PC-3 (cell line): ENCODE results near the gene GRIK1. TPM values are rescaled to one million over a fixed set of nuclear protein-coding genes. Genes with fewer than 3 reads are reported as not detected.

Source experiments
- ATAC-seq: fragments of 200-7000 bp; cut with Tn5 transposase; 2 replicates; pipeline ENCODE4 v1.9.1; 2020; ENCODE audit warnings: mild to moderate bottlenecking, moderate library complexity
- BruUV-seq: library from RNA; stranded (reverse); fragments of 400-500 nt; replicated peaks from 2 replicates; lab custom pipeline; 2021; lab: Mats Ljungman, UMichigan
- CTCF ChIA-PET: fragments of 300-600 bp; sonication (Branson Sonifier 250); formaldehyde crosslinking; loops from one replicate; lab custom pipeline; 2022; ENCODE audit warnings: antibody characterized with exemption; lab: Charles Lee
- POLR2A ChIA-PET: fragments of 300-600 bp; sonication (Branson Sonifier 250); formaldehyde crosslinking; loops from one replicate; lab custom pipeline; 2022; ENCODE audit warnings: antibody characterized with exemption; ENCODE audit not compliant: unreplicated experiment; lab: Charles Lee
- DNase-seq: peaks from one replicate; pipeline ENCODE4 v3.0.0-alpha.2; 2015
- H2AFZ ChIP-seq: fragments of 300-600 bp; sonication (generic); 2 replicates; pipeline ENCODE4 v1.6.0; 2016; ENCODE audit warnings: antibody characterized with exemption, low read length
- H3F3A ChIP-seq: fragments of 300-600 bp; sonication (generic); one replicate; pipeline ENCODE4 v1.6.0; 2017; ENCODE audit warnings: antibody characterized with exemption, low read length, control low read depth, mild to moderate bottlenecking; ENCODE audit not compliant: unreplicated experiment
- H3K27ac ChIP-seq: fragments of 300-600 bp; sonication (generic); 2 replicates; pipeline ENCODE4 v1.5.1; 2016; ENCODE audit warnings: mild to moderate bottlenecking, low read length
- H3K27me3 ChIP-seq: fragments of 300-600 bp; sonication (generic); 2 replicates; pipeline ENCODE4 v1.6.1; 2016; ENCODE audit warnings: low read length, mixed read lengths
- H3K36me3 ChIP-seq: fragments of 300-600 bp; sonication (generic); 2 replicates; pipeline ENCODE4 v1.6.1; 2016; ENCODE audit warnings: low read depth, mixed run types, low read length, mixed read lengths
- H3K4me1 ChIP-seq: fragments of 300-600 bp; sonication (generic); 2 replicates; pipeline ENCODE4 v1.5.1; 2016; ENCODE audit warnings: low read length; ENCODE audit not compliant: insufficient read depth
- H3K4me2 ChIP-seq: fragments of 300-600 bp; sonication (generic); 2 replicates; pipeline ENCODE4 v1.6.0; 2016; ENCODE audit warnings: low read length
- H3K4me3 ChIP-seq: fragments of 300-600 bp; sonication (generic); 2 replicates; pipeline ENCODE4 v1.5.1; 2016; ENCODE audit warnings: mild to moderate bottlenecking, low read length, mixed read lengths
- H3K79me2 ChIP-seq: fragments of 300-600 bp; sonication (generic); 2 replicates; pipeline ENCODE4 v1.6.1; 2017; ENCODE audit warnings: low read length, mixed read lengths
- H3K9ac ChIP-seq: fragments of 300-600 bp; sonication (generic); 2 replicates; pipeline ENCODE4 v1.6.0; 2016; ENCODE audit warnings: mild to moderate bottlenecking, low read length
- H3K9me2 ChIP-seq: fragments of 300-600 bp; sonication (generic); replicated peaks from 2 replicates; pipeline ENCODE4 v1.6.1; 2016; ENCODE audit warnings: mixed run types, low read length, mixed read lengths
- H3K9me3 ChIP-seq: fragments of 300-600 bp; sonication (generic); 2 replicates; pipeline ENCODE4 v1.6.1; 2016; ENCODE audit warnings: low read length, mixed read lengths
- H4K20me1 ChIP-seq: fragments of 300-600 bp; sonication (generic); 2 replicates; pipeline ENCODE4 v1.6.1; 2016; ENCODE audit warnings: low read length, mixed read lengths
- CTCF ChIP-seq: fragments of 300-600 bp; sonication (generic); conservative IDR thresholded peaks from 2 replicates; pipeline ENCODE4 v1.5.1; 2017; ENCODE audit warnings: antibody characterized with exemption, low read depth, mild to moderate bottlenecking, low read length
- EZH2 ChIP-seq: fragments of 300-600 bp; sonication (generic); IDR thresholded peaks from one replicate; pipeline ENCODE4 v1.6.1; 2017; ENCODE audit warnings: antibody characterized with exemption, mild to moderate bottlenecking, low read length; ENCODE audit not compliant: unreplicated experiment
- EZH2phosphoT487 ChIP-seq: fragments of 300-600 bp; sonication (generic); IDR thresholded peaks from 2 replicates; pipeline ENCODE4 v1.6.1; 2018; ENCODE audit warnings: mild to moderate bottlenecking, antibody characterized with exemption, low read length, borderline replicate concordance
- intact Hi-C: fragments of 100-400 bp; cut with micrococcal nuclease; formaldehyde crosslinking; loops from 2 replicates; pipeline ENCODE4 v1.9.0; 2023
- total RNA-seq: library from RNA; depleted of rRNA; stranded (reverse); fragments of >200 nt; gene quantifications from 2 replicates; pipeline ENCODE4 v1.2.3, GENCODE V29; 2014

Gene GRIK1
- total RNA-seq, 1 experiment from 2014 or later = not detected

- Histone ChIP-seq H2AFZ (no peak overlapping the region), H4K20me1 (no peaks in the 10 kb centered on the region), H3K79me2 (no peaks in the 10 kb centered on the region), H3K4me1 (no peaks in the 10 kb centered on the region), H3K9me3 (no peaks in the 10 kb centered on the region), H3K4me2 (no peak overlapping the region), H3K27me3 (peaks cover 13% of the 10 kb centered on the region; the same call in 1 of the 2 replicates), H3F3A (no peaks in the 10 kb centered on the region), H3K27ac (no peak overlapping the region), H3K4me3 (no peak overlapping the region), H3K9ac (no peak overlapping the region), H3K9me2 (no peaks in the 10 kb centered on the region), H3K36me3 (no peaks in the 10 kb centered on the region)
- POLR2A ChIA-PET = no interaction called here
- DNase-seq (no peak), ATAC-seq (no peak)
- intact Hi-C loops = no loop called here
- BruUV-seq = no TSS peak
- TF ChIP-seq EZH2phosphoT487 = no peak
- TF ChIP-seq CTCF = no peak
- TF ChIP-seq EZH2 = no peak
- CTCF ChIA-PET = no interaction called here
Observed at GRCh38 chr21:29763674-29764073, 176.1 kb downstream of the GRIK1 start.

DNA sequence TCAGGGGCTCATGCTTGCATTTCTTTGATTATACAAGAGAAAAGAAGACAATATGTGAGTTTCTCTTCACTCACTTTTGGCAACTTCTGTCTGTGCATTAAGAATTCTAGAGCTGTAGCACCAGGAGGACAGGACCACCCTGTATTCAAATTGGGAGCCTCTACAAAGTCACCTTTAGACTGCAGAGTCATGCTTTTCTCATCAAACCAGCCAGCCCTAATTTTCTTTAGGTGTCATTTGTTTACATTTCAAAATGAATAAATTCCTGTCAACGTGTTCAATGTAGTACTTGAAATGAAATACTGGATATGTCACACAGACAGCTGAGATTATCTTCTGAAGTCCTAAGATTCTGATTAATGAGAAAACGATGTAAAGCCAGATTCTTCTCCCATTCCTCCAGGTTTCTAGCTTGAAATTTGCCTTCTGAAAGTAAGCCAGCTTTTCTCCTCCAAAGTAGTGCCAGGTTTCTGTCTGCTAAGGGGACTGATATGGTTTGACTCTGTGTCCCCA lies 177.2 kb downstream of the GRIK1 start:
- no peaks in the 10 kb centered on the region for H3K4me1 ChIP-seq
- no peak overlapping the region for H3K4me3 ChIP-seq
- H3K27ac ChIP-seq = no peak overlapping the region
- H3K4me2 ChIP-seq = no peak overlapping the region
- DNase-seq (no peak), ATAC-seq (no peak)
- BruUV-seq = no TSS peak
- no peaks in the 10 kb centered on the region for H3F3A ChIP-seq
- H2AFZ ChIP-seq = no peak overlapping the region
- H3K79me2 ChIP-seq = no peaks in the 10 kb centered on the region
- ChIA-PET CTCF (no interaction called here), POLR2A (no interaction called here)
- no peaks in the 10 kb centered on the region for H4K20me1 ChIP-seq
- H3K9me2 ChIP-seq = no peaks in the 10 kb centered on the region
- no peak overlapping the region for H3K9ac ChIP-seq
- intact Hi-C loops = no loop called here
- no peaks in the 10 kb centered on the region for H3K36me3 ChIP-seq
- H3K27me3 ChIP-seq = peaks cover 15% of the 10 kb centered on the region
- no peaks in the 10 kb centered on the region for H3K9me3 ChIP-seq
- TF ChIP-seq EZH2phosphoT487 = no peak
- TF ChIP-seq CTCF = no peak
- TF ChIP-seq EZH2 = no peak

GRCh38 chr21:29753216-29753615 lies 186.6 kb downstream of the GRIK1 start:
- ATAC-seq (no peak), DNase-seq (no peak)
- Histone ChIP-seq H3K27me3 (peaks cover 37% of the 10 kb centered on the region), H3K9ac (no peak overlapping the region), H3K4me2 (no peak overlapping the region), H3K36me3 (no peaks in the 10 kb centered on the region), H3K9me2 (no peaks in the 10 kb centered on the region), H3K9me3 (no peaks in the 10 kb centered on the region), H2AFZ (no peak overlapping the region), H3K27ac (no peak overlapping the region), H3K79me2 (no peaks in the 10 kb centered on the region), H3K4me1 (no peaks in the 10 kb centered on the region), H3K4me3 (no peak overlapping the region), H3F3A (no peaks in the 10 kb centered on the region), H4K20me1 (no peaks in the 10 kb centered on the region)
- intact Hi-C loops = no loop called here
- TF ChIP-seq EZH2 (no peak), CTCF (no peak)
- ChIA-PET POLR2A (no interaction called here), CTCF (no interaction called here)
- BruUV-seq = no TSS peak
